H1 (cell line): ENCODE data around the gene VPS37D. TPM values are rescaled to one million over a fixed set of nuclear protein-coding genes. Genes with fewer than 3 reads are reported as not detected.
A peak's percentile ranks its signal among the peaks of the same experiment; 100 is the strongest.

Source experiments
- ASH2L ChIP-seq: fragments of 200-600, 300-600 bp; sonication (generic); IDR thresholded peaks from one replicate; pipeline ENCODE4 v1.7.1; 2017; ENCODE audit warnings: low read length
- BCL11A ChIP-seq, 2 experiments: IDR thresholded peaks; one replicate each; pipeline ENCODE4 v1.6.1; 2011; ENCODE audit warnings: low read depth in 2 of 2, low read length in 2 of 2, mild to moderate bottlenecking in 2 of 2
- CHD2 ChIP-seq: IDR thresholded peaks from 2 replicates; pipeline ENCODE4 v1.6.1; 2012; ENCODE audit warnings: low read length, improper control_type of control experiment
- CREB1 ChIP-seq: IDR thresholded peaks from 2 replicates; pipeline ENCODE4 v1.6.1; 2012; ENCODE audit warnings: inconsistent platforms
- EGR1 ChIP-seq: IDR thresholded peaks from 2 replicates; pipeline ENCODE4 v1.6.1; 2011; ENCODE audit warnings: low read depth, low read length, borderline replicate concordance
- EP300 ChIP-seq, 2 experiments: IDR thresholded peaks; 1 replicate in 1 of 2; 2 replicates in 1 of 2; pipeline ENCODE4 v1.6.1; 2011 to 2012; ENCODE audit warnings: low read depth in 2 of 2, low read length in 2 of 2, mild to moderate bottlenecking in 2 of 2, borderline replicate concordance in 1 of 2, inconsistent platforms in 1 of 2, moderate library complexity in 1 of 2
- EZH2 ChIP-seq: fragments of 200-600 bp; sonication (generic); IDR thresholded peaks from 2 replicates; pipeline ENCODE4 v1.7.1; 2012; ENCODE audit warnings: low read depth, mild to moderate bottlenecking, moderate library complexity, low read length, inconsistent platforms; ENCODE audit not compliant: severe bottlenecking
- KDM1A ChIP-seq: fragments of 200-600, 300-600 bp; sonication (generic); IDR thresholded peaks from 2 replicates; pipeline ENCODE4 v1.7.1; 2016; ENCODE audit warnings: mild to moderate bottlenecking, low read length, borderline replicate concordance
- KDM4A ChIP-seq: IDR thresholded peaks from one replicate; pipeline ENCODE4 v1.7.1; 2012; ENCODE audit warnings: low read depth, mild to moderate bottlenecking, moderate library complexity, low read length, inconsistent platforms; ENCODE audit not compliant: severe bottlenecking
- NANOG ChIP-seq: IDR thresholded peaks from 2 replicates; pipeline ENCODE4 v1.6.1; 2011; ENCODE audit warnings: low read length, low read depth, mild to moderate bottlenecking, inconsistent platforms; ENCODE audit not compliant: insufficient read depth, poor library complexity, severe bottlenecking
- POLR2A ChIP-seq, 2 experiments: IDR thresholded peaks; 1 replicate in 1 of 2; 2 replicates in 1 of 2; pipeline ENCODE4 v1.6.1; 2011; ENCODE audit warnings: low read depth in 2 of 2, low read length in 2 of 2, mild to moderate bottlenecking in 2 of 2; ENCODE audit errors: control extremely low read depth in 1 of 2
- RAD21 ChIP-seq, 2 experiments: IDR thresholded peaks in 1 of 2; conservative IDR thresholded peaks in 1 of 2; 2 replicates each; pipeline ENCODE4 v1.6.1; 2011; ENCODE audit warnings: low read depth in 2 of 2, low read length in 2 of 2, improper control_type of control experiment in 1 of 2, inconsistent platforms in 1 of 2, mild to moderate bottlenecking in 1 of 2, moderate library complexity in 1 of 2
- SIN3A ChIP-seq, 2 experiments: IDR thresholded peaks in 1 of 2; conservative IDR thresholded peaks in 1 of 2; 2 replicates each; pipeline ENCODE4 v1.6.1; 2011 to 2012; ENCODE audit warnings: low read length in 2 of 2, improper control_type of control experiment in 1 of 2, low read depth in 1 of 2, mild to moderate bottlenecking in 1 of 2
- SP1 ChIP-seq: IDR thresholded peaks from 2 replicates; pipeline ENCODE4 v1.6.1; 2011; ENCODE audit warnings: low read depth, low read length
- TAF1 ChIP-seq: IDR thresholded peaks from 2 replicates; pipeline ENCODE4 v1.6.1; 2011; ENCODE audit warnings: mild to moderate bottlenecking, low read depth, low read length
- TAF7 ChIP-seq: optimal IDR thresholded peaks from 2 replicates; pipeline ENCODE3; 2011; ENCODE audit warnings: low read depth, mild to moderate bottlenecking, inconsistent platforms, low read length, moderate library complexity, borderline replicate concordance
- TBP ChIP-seq: IDR thresholded peaks from 2 replicates; pipeline ENCODE4 v1.6.1; 2011; ENCODE audit warnings: low read depth, low read length, improper control_type of control experiment
- TCF12 ChIP-seq: IDR thresholded peaks from 2 replicates; pipeline ENCODE4 v1.6.1; 2011; ENCODE audit warnings: low read depth, mild to moderate bottlenecking, low read length
- polyA plus RNA-seq, 7 experiments: library from polyadenylated mRNA; depleted of rRNA in 3 of 7; stranded (reverse) in 5 of 7; unstranded in 2 of 7; fragments of >200 nt in 5 of 7; fragments of 200-250 nt in 2 of 7; gene quantifications; 1 replicate in 5 of 7; 2 replicates in 1 of 7; 4 replicates in 1 of 7; pipeline versions ENCODE4 v1.2.1 to v1.2.3, GENCODE V29; 2011 to 2013; ENCODE audit warnings: missing spikeins in 2 of 7, mixed read lengths in 2 of 7
- total RNA-seq: library from RNA; stranded (reverse); fragmentation: NEBNext Ultra II Directional; extraction: Animal tissue kit (Norgen Biotek cat#: 25700); gene quantifications from 2 replicates; pipeline ENCODE4 v1.2.1, GENCODE V29; 2021
- TF ChIP-seq, protein P1 (sequence below), 3 experiments: IDR thresholded peaks; 1 replicate in 2 of 3; 2 replicates in 1 of 3; pipeline versions ENCODE4 v1.5.1 to v1.6.1; 2011; ENCODE audit warnings: low read length in 3 of 3, mild to moderate bottlenecking in 3 of 3, inconsistent platforms in 2 of 3, low read depth in 1 of 3, moderate library complexity in 1 of 3; ENCODE audit not compliant: insufficient read depth in 1 of 3; ENCODE audit errors: control extremely low read depth in 1 of 3

The VPS37D gene
- total and polyA plus RNA-seq, 2 of the 8 experiments (the other 6 are each of a cell fraction or from before 2014, with no cell fraction given), result 3.4 to 5.0 TPM

GRCh38 chr7:73667344-73668102, at the start of gene VPS37D (continued):
- TF ChIP-seq KDM1A, result peak; percentile 100
- TF ChIP-seq SIN3A (conservative IDR thresholded peaks at IDR 0.05 in 1 of 2, IDR thresholded peaks at IDR 0.05 in 1 of 2; ENCODE audit: low read depth in 1 of 2, low read length in 2 of 2), result peak; percentile 37 to 72; a peak in 1 of 4 replicates
- TF ChIP-seq TCF12, result 0 out of 2 replicates have a peak, but pooled peaks have one; percentile 7
- TF ChIP-seq EGR1, result peak; percentile 60; the same call in 1 of the 2 replicates
- TF ChIP-seq CHD2, result no peak
- peak; percentile 22 for TF ChIP-seq KDM4A
- peak; percentile 56 to 81 for TF ChIP-seq RAD21 (IDR thresholded peaks at IDR 0.05 in 1 of 2, conservative IDR thresholded peaks at IDR 0.05 in 1 of 2; ENCODE audit: low read depth in 2 of 2, low read length in 2 of 2)
- TF ChIP-seq SP1, result peak; percentile 56; the same call in 1 of the 2 replicates
- TF ChIP-seq, protein P1, sequence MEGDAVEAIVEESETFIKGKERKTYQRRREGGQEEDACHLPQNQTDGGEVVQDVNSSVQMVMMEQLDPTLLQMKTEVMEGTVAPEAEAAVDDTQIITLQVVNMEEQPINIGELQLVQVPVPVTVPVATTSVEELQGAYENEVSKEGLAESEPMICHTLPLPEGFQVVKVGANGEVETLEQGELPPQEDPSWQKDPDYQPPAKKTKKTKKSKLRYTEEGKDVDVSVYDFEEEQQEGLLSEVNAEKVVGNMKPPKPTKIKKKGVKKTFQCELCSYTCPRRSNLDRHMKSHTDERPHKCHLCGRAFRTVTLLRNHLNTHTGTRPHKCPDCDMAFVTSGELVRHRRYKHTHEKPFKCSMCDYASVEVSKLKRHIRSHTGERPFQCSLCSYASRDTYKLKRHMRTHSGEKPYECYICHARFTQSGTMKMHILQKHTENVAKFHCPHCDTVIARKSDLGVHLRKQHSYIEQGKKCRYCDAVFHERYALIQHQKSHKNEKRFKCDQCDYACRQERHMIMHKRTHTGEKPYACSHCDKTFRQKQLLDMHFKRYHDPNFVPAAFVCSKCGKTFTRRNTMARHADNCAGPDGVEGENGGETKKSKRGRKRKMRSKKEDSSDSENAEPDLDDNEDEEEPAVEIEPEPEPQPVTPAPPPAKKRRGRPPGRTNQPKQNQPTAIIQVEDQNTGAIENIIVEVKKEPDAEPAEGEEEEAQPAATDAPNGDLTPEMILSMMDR (IDR thresholded peaks at IDR 0.05; ENCODE audit: control extremely low read depth in 1 of 3, insufficient read depth in 1 of 3, low read depth in 1 of 3, low read length in 3 of 3), result peak; percentile 73 to 93 (median 79)
- peak in 1 of 2 experiments; percentile 85; a peak in 2 of 3 replicates for TF ChIP-seq EP300 (IDR thresholded peaks at IDR 0.05; ENCODE audit: borderline replicate concordance in 1 of 2, low read depth in 2 of 2, low read length in 2 of 2)
- no peak for TF ChIP-seq NANOG
- 0 out of 2 replicates have a peak, but pooled peaks have one; percentile 27 for TF ChIP-seq CREB1
- peak; percentile 41; the same call in 1 of the 2 replicates for TF ChIP-seq TAF1
- TF ChIP-seq TAF7, result peak; percentile 35
- no peak for TF ChIP-seq POLR2A (IDR thresholded peaks at IDR 0.05; ENCODE audit: control extremely low read depth in 1 of 2, low read depth in 2 of 2, low read length in 2 of 2)
- TF ChIP-seq ASH2L, result no peak
- peak; percentile 78; the same call in 1 of the 2 replicates for TF ChIP-seq TBP
- no peak for TF ChIP-seq BCL11A (IDR thresholded peaks at IDR 0.05; ENCODE audit: low read depth in 2 of 2, low read length in 2 of 2)
- no peak for TF ChIP-seq EZH2
